Measurements from ENCODE around the gene ITGB3. TPM values are rescaled to one million over a fixed set of nuclear protein-coding genes. Genes with fewer than 3 reads are reported as not detected.
"Not testable (repeated sequence)": the region's sequence is repeated elsewhere in the genome, so short reads cannot be mapped to it uniquely, and the experiment has no call there.

The ITGB3 gene
- polyA plus RNA-seq, 4 donors, result 0.54 to 4.8 (median 2.2) TPM

GRCh38 chr17:47219621-47220475, 33.8 kb upstream of the ITGB3 start:
- H3K9me3 ChIP-seq (ENCODE audit: control insufficient read depth in 2 of 2, insufficient read depth in 1 of 2, low read depth in 1 of 2, low read length in 1 of 2), result peaks cover 0 to 11% of the 10 kb centered on the region in 2 donors
- peaks cover 6 to 46% (median 10%) of the 10 kb centered on the region in 3 donors for H3K4me1 ChIP-seq (ENCODE audit: control insufficient read depth in 3 of 3, insufficient read depth in 2 of 3, low read depth in 1 of 3, low read length in 2 of 3)
- DNase-seq (no peak), FAIRE-seq (no peak)
- H3K36me3 ChIP-seq (ENCODE audit: control insufficient read depth in 3 of 3, insufficient read depth in 2 of 3, low read depth in 1 of 3, low read length in 3 of 3), result no peaks in the 10 kb centered on the region
- no peak overlapping the region for H3K4me3 ChIP-seq (ENCODE audit: low read depth in 1 of 3, low read length in 3 of 3)
- H3K27ac ChIP-seq (ENCODE audit: low read depth in 1 of 3, low read length in 2 of 3), result no peak overlapping the region
- 91 to 94% (median 92%) methylated on average over 19 to 21 of the region's 21 CpGs for WGBS, 3 donors
- peaks cover 0 to 2% (median 0%) of the 10 kb centered on the region in 3 donors for H3K27me3 ChIP-seq (ENCODE audit: control insufficient read depth in 3 of 3, insufficient read depth in 3 of 3, low read length in 3 of 3)

GRCh38 chr17:47220531-47220999, 33.1 kb upstream of the ITGB3 start:
- Histone ChIP-seq H3K4me3 (ENCODE audit: low read depth in 1 of 3, low read length in 3 of 3) (no peak overlapping the region), H3K36me3 (ENCODE audit: control insufficient read depth in 3 of 3, insufficient read depth in 2 of 3, low read depth in 1 of 3, low read length in 3 of 3) (no peaks in the 10 kb centered on the region), H3K27me3 (ENCODE audit: control insufficient read depth in 3 of 3, insufficient read depth in 3 of 3, low read length in 3 of 3) (peaks cover 0 to 2% (median 0%) of the 10 kb centered on the region in 3 donors), H3K9me3 (ENCODE audit: control insufficient read depth in 2 of 2, insufficient read depth in 1 of 2, low read depth in 1 of 2, low read length in 1 of 2) (peaks cover 0 to 13% of the 10 kb centered on the region in 2 donors), H3K4me1 (ENCODE audit: control insufficient read depth in 3 of 3, insufficient read depth in 2 of 3, low read depth in 1 of 3, low read length in 2 of 3) (peaks cover 10 to 52% (median 12%) of the 10 kb centered on the region in 3 donors), H3K27ac (ENCODE audit: low read depth in 1 of 3, low read length in 2 of 3) (no peak overlapping the region)
- WGBS, 3 donors, result 51 to 81% (median 57%) methylated on average over 7 of the region's 7 CpGs
- no peak for DNase-seq
- no peak for FAIRE-seq

- H3K36me3 ChIP-seq (ENCODE audit: control insufficient read depth in 3 of 3, insufficient read depth in 2 of 3, low read depth in 1 of 3, low read length in 3 of 3), result no peaks in the 10 kb centered on the region
- DNase-seq (no peak), FAIRE-seq (no peak)
- H3K27ac ChIP-seq (ENCODE audit: low read depth in 1 of 3, low read length in 2 of 3), result no peak overlapping the region
- H3K4me3 ChIP-seq (ENCODE audit: low read depth in 1 of 3, low read length in 3 of 3), result no peak overlapping the region
- H3K27me3 ChIP-seq (ENCODE audit: control insufficient read depth in 3 of 3, insufficient read depth in 3 of 3, low read length in 3 of 3), result peaks cover 0 to 2% (median 0%) of the 10 kb centered on the region in 3 donors
- peaks cover 0 to 13% of the 10 kb centered on the region in 2 donors for H3K9me3 ChIP-seq (ENCODE audit: control insufficient read depth in 2 of 2, insufficient read depth in 1 of 2, low read depth in 1 of 2, low read length in 1 of 2)
- WGBS, 3 donors, result 82 to 96% (median 82%) methylated on average over 6 of the region's 6 CpGs
- H3K4me1 ChIP-seq (ENCODE audit: control insufficient read depth in 3 of 3, insufficient read depth in 2 of 3, low read depth in 1 of 3, low read length in 2 of 3), result peaks cover 11 to 55% (median 12%) of the 10 kb centered on the region in 3 donors
Observed at GRCh38 chr17:47221154-47221553, 32.5 kb upstream of the ITGB3 start.

GRCh38 chr17:47222047-47222446, 31.6 kb upstream of the ITGB3 start:
- Histone ChIP-seq H3K27ac (ENCODE audit: low read depth in 1 of 3, low read length in 2 of 3) (no peak overlapping the region), H3K27me3 (ENCODE audit: control insufficient read depth in 3 of 3, insufficient read depth in 3 of 3, low read length in 3 of 3) (peaks cover 0 to 2% (median 0%) of the 10 kb centered on the region in 3 donors), H3K4me1 (ENCODE audit: control insufficient read depth in 3 of 3, insufficient read depth in 2 of 3, low read depth in 1 of 3, low read length in 2 of 3) (peaks cover 11 to 56% (median 12%) of the 10 kb centered on the region in 3 donors), H3K4me3 (ENCODE audit: low read depth in 1 of 3, low read length in 3 of 3) (no peak overlapping the region), H3K36me3 (ENCODE audit: control insufficient read depth in 3 of 3, insufficient read depth in 2 of 3, low read depth in 1 of 3, low read length in 3 of 3) (no peaks in the 10 kb centered on the region), H3K9me3 (ENCODE audit: control insufficient read depth in 2 of 2, insufficient read depth in 1 of 2, low read depth in 1 of 2, low read length in 1 of 2) (peaks cover 0 to 13% of the 10 kb centered on the region in 2 donors)
- FAIRE-seq (no peak), DNase-seq (peak; percentile 41 to 79)
- 39 to 85% (median 72%) methylated on average over 4 of the region's 4 CpGs for WGBS, 3 donors

GRCh38 chr17:47223007-47223406, 30.6 kb upstream of the ITGB3 start:
- Histone ChIP-seq H3K4me3 (ENCODE audit: low read depth in 1 of 3, low read length in 3 of 3) (no peak overlapping the region), H3K9me3 (ENCODE audit: control insufficient read depth in 2 of 2, insufficient read depth in 1 of 2, low read depth in 1 of 2, low read length in 1 of 2) (peaks cover 0 to 13% of the 10 kb centered on the region in 2 donors), H3K4me1 (ENCODE audit: control insufficient read depth in 3 of 3, insufficient read depth in 2 of 3, low read depth in 1 of 3, low read length in 2 of 3) (peaks cover 11 to 56% (median 12%) of the 10 kb centered on the region in 3 donors), H3K36me3 (ENCODE audit: control insufficient read depth in 3 of 3, insufficient read depth in 2 of 3, low read depth in 1 of 3, low read length in 3 of 3) (no peaks in the 10 kb centered on the region), H3K27ac (ENCODE audit: low read depth in 1 of 3, low read length in 2 of 3) (peak overlapping the region in 2 of 3 donors; percentile 6 to 50), H3K27me3 (ENCODE audit: control insufficient read depth in 3 of 3, insufficient read depth in 3 of 3, low read length in 3 of 3) (peaks cover 0 to 2% (median 0%) of the 10 kb centered on the region in 3 donors)
- 86 to 95% (median 90%) methylated on average over 3 of the region's 3 CpGs for WGBS, 3 donors
- DNase-seq (no peak), FAIRE-seq (no peak)

GRCh38 chr17:47223460-47223859, 30.2 kb upstream of the ITGB3 start:
- H3K9me3 ChIP-seq (ENCODE audit: control insufficient read depth in 2 of 2, insufficient read depth in 1 of 2, low read depth in 1 of 2, low read length in 1 of 2), result peaks cover 0 to 13% of the 10 kb centered on the region in 2 donors
- FAIRE-seq (no peak), DNase-seq (peak in 1 of 2 donors; percentile 41)
- H3K27ac ChIP-seq (ENCODE audit: low read depth in 1 of 3, low read length in 2 of 3), result peak overlapping the region in 2 of 3 donors; percentile 6 to 50
- no peak overlapping the region for H3K4me3 ChIP-seq (ENCODE audit: low read depth in 1 of 3, low read length in 3 of 3)
- 80 to 83% (median 82%) methylated on average over 5 of the region's 5 CpGs for WGBS, 3 donors
- H3K27me3 ChIP-seq (ENCODE audit: control insufficient read depth in 3 of 3, insufficient read depth in 3 of 3, low read length in 3 of 3), result peaks cover 0 to 2% (median 0%) of the 10 kb centered on the region in 3 donors
- peaks cover 11 to 56% (median 12%) of the 10 kb centered on the region in 3 donors for H3K4me1 ChIP-seq (ENCODE audit: control insufficient read depth in 3 of 3, insufficient read depth in 2 of 3, low read depth in 1 of 3, low read length in 2 of 3)
- H3K36me3 ChIP-seq (ENCODE audit: control insufficient read depth in 3 of 3, insufficient read depth in 2 of 3, low read depth in 1 of 3, low read length in 3 of 3), result no peaks in the 10 kb centered on the region

- Histone ChIP-seq H3K27ac (ENCODE audit: low read depth in 1 of 3, low read length in 2 of 3) (peak overlapping the region in 1 of 3 donors; percentile 27), H3K9me3 (ENCODE audit: control insufficient read depth in 2 of 2, insufficient read depth in 1 of 2, low read depth in 1 of 2, low read length in 1 of 2) (peaks cover 0 to 13% of the 10 kb centered on the region in 2 donors), H3K4me1 (ENCODE audit: control insufficient read depth in 3 of 3, insufficient read depth in 2 of 3, low read depth in 1 of 3, low read length in 2 of 3) (peaks cover 11 to 52% (median 12%) of the 10 kb centered on the region in 3 donors)
- not testable (repeated sequence) for H3K36me3 ChIP-seq (ENCODE audit: control insufficient read depth in 3 of 3, insufficient read depth in 2 of 3, low read depth in 1 of 3, low read length in 3 of 3); H3K4me3 ChIP-seq (ENCODE audit: low read depth in 1 of 3, low read length in 3 of 3); DNase-seq; FAIRE-seq; H3K27me3 ChIP-seq (ENCODE audit: control insufficient read depth in 3 of 3, insufficient read depth in 3 of 3, low read length in 3 of 3)
- 96 to 100% (median 98%) methylated on average over 2 of the region's 2 CpGs for WGBS, 3 donors
Observed at GRCh38 chr17:47224077-47224476, 29.6 kb upstream of the ITGB3 start.

GRCh38 chr17:47224966-47225365, 28.7 kb upstream of the ITGB3 start:
- Histone ChIP-seq H3K9me3 (ENCODE audit: control insufficient read depth in 2 of 2, insufficient read depth in 1 of 2, low read depth in 1 of 2, low read length in 1 of 2) (peaks cover 0 to 13% of the 10 kb centered on the region in 2 donors), H3K27ac (ENCODE audit: low read depth in 1 of 3, low read length in 2 of 3) (peak overlapping the region; percentile 13 to 83 (median 43)), H3K36me3 (ENCODE audit: control insufficient read depth in 3 of 3, insufficient read depth in 2 of 3, low read depth in 1 of 3, low read length in 3 of 3) (no peaks in the 10 kb centered on the region), H3K27me3 (ENCODE audit: control insufficient read depth in 3 of 3, insufficient read depth in 3 of 3, low read length in 3 of 3) (peaks cover 0 to 2% (median 0%) of the 10 kb centered on the region in 3 donors), H3K4me1 (ENCODE audit: control insufficient read depth in 3 of 3, insufficient read depth in 2 of 3, low read depth in 1 of 3, low read length in 2 of 3) (peaks cover 11 to 44% (median 12%) of the 10 kb centered on the region in 3 donors), H3K4me3 (ENCODE audit: low read depth in 1 of 3, low read length in 3 of 3) (no peak overlapping the region)
- DNase-seq (no peak), FAIRE-seq (no peak)
- 19 to 43% (median 22%) methylated on average over 1 of the region's 1 CpG for WGBS, 3 donors
